SK-N-SH (cell line): Measurements from ENCODE around the gene TSEN15. TPM values are rescaled to one million over a fixed set of nuclear protein-coding genes. Genes with fewer than 3 reads are reported as not detected.

Experiments used
- CTCF ChIA-PET: fragments of 300-600, 350-600 bp; formaldehyde crosslinking; extraction: SDS; loops from one replicate; lab custom pipeline; 2021; lab: Yijun Ruan, JAX
- POLR2A ChIA-PET: fragments of 350-600 bp; sonication (Branson Sonifier 250); formaldehyde crosslinking; extraction: SDS; loops from one replicate; lab custom pipeline; 2020; ENCODE audit warnings: antibody characterized with exemption, inconsistent platforms; lab: Yijun Ruan, JAX
- DNase-seq: peaks from one replicate; pipeline ENCODE4 v3.0.0; 2012
- H2AFZ ChIP-seq: fragments of 200-600 bp; sonication (generic); 2 replicates; pipeline ENCODE4 v1.8.1; 2016; ENCODE audit warnings: antibody characterized with exemption, mild to moderate bottlenecking, low read depth
- H3F3A ChIP-seq: fragments of 200-600 bp; sonication (generic); replicated peaks from 2 replicates; pipeline ENCODE3; 2016; ENCODE audit warnings: antibody characterized with exemption, mild to moderate bottlenecking; ENCODE audit not compliant: insufficient read depth
- H3K27ac ChIP-seq, 2 experiments: fragments of 200-500 bp in 1 of 2; fragments of 200-600 bp in 1 of 2; sonication (Bioruptor generic) in 1 of 2; sonication (generic), shearing (Covaris generic) in 1 of 2; 2 replicates each; pipeline versions ENCODE4 v1.5.1 to v1.6.1; 2014 to 2016; ENCODE audit warnings: low read depth in 2 of 2, inconsistent platforms in 1 of 2, low read length in 1 of 2, mild to moderate bottlenecking in 1 of 2, mixed read lengths in 1 of 2
- H3K27me3 ChIP-seq: fragments of 200-600 bp; sonication (generic), shearing (Covaris generic); 2 replicates; pipeline ENCODE4 v1.6.1; 2016; ENCODE audit warnings: mixed run types; ENCODE audit not compliant: insufficient read depth
- H3K36me3 ChIP-seq, 2 experiments: fragments of 200-500 bp in 1 of 2; fragments of 200-600 bp in 1 of 2; sonication (Bioruptor generic) in 1 of 2; sonication (generic) in 1 of 2; replicated peaks in 1 of 2; 2 replicates each; pipeline versions ENCODE3 to v1.5.1; 2014 to 2016; ENCODE audit warnings: low read length in 1 of 2, mild to moderate bottlenecking in 1 of 2; ENCODE audit not compliant: insufficient read depth in 2 of 2, control insufficient read depth in 1 of 2
- H3K4me1 ChIP-seq, 2 experiments: fragments of 200-500 bp in 1 of 2; fragments of 200-600 bp in 1 of 2; sonication (Bioruptor generic) in 1 of 2; sonication (generic), shearing (Covaris generic) in 1 of 2; 2 replicates each; pipeline versions ENCODE4 v1.5.1 to v1.6.1; 2014 to 2016; ENCODE audit warnings: low read depth in 1 of 2, low read length in 1 of 2, mixed run types in 1 of 2; ENCODE audit not compliant: insufficient read depth in 2 of 2, control insufficient read depth in 1 of 2
- H3K4me2 ChIP-seq: fragments of 200-600 bp; sonication (generic), shearing (Covaris generic); 2 replicates; pipeline ENCODE4 v1.6.1; 2017; ENCODE audit warnings: mixed run types
- H3K4me3 ChIP-seq, 2 experiments: fragments of 200-500 bp in 1 of 2; fragments of 200-600 bp in 1 of 2; sonication (Bioruptor generic) in 1 of 2; sonication (generic), shearing (Covaris generic) in 1 of 2; 2 replicates each; pipeline versions ENCODE4 v1.5.1 to v1.8.1; 2014 to 2016; ENCODE audit warnings: low read depth in 2 of 2, inconsistent platforms in 1 of 2, low read length in 1 of 2, mild to moderate bottlenecking in 1 of 2, mixed read lengths in 1 of 2, moderate library complexity in 1 of 2
- H3K79me2 ChIP-seq: fragments of 200-600 bp; sonication (generic); 2 replicates; pipeline ENCODE4 v1.8.1; 2017; ENCODE audit warnings: mild to moderate bottlenecking; ENCODE audit not compliant: insufficient read depth
- H3K9ac ChIP-seq: fragments of 200-600 bp; sonication (generic); 2 replicates; pipeline ENCODE4 v1.6.1; 2017; ENCODE audit warnings: mixed run types
- H3K9me2 ChIP-seq: fragments of 200-600 bp; sonication (generic); 2 replicates; pipeline ENCODE4 v1.6.1; 2017; ENCODE audit warnings: mixed run types
- H3K9me3 ChIP-seq: fragments of 200-600 bp; sonication (generic); 2 replicates; pipeline ENCODE4 v1.6.1; 2017; ENCODE audit warnings: mixed run types, mild to moderate bottlenecking, moderate library complexity
- H4K20me1 ChIP-seq: fragments of 200-600 bp; sonication (generic); 2 replicates; pipeline ENCODE4 v1.6.1; 2017; ENCODE audit warnings: mild to moderate bottlenecking, mixed run types; ENCODE audit not compliant: insufficient read depth
- CHD2 ChIP-seq: fragments of 150-350 bp; IDR thresholded peaks from 2 replicates; pipeline ENCODE4 v1.6.1; 2018; ENCODE audit warnings: low read length; ENCODE audit not compliant: partially characterized antibody
- CTCF ChIP-seq: fragments of 200-600 bp; sonication (generic); IDR thresholded peaks from 2 replicates; pipeline ENCODE4 v1.6.1; 2017; ENCODE audit warnings: antibody characterized with exemption, mild to moderate bottlenecking, moderate library complexity
- EP300 ChIP-seq, 2 experiments: IDR thresholded peaks; 2 replicates each; pipeline versions ENCODE4 v1.4.0 to v1.6.1; 2012; ENCODE audit warnings: borderline replicate concordance in 1 of 2, low read depth in 1 of 2, low read length in 1 of 2
- GABPA ChIP-seq: IDR thresholded peaks from 2 replicates; pipeline ENCODE4 v1.4.0; 2012; ENCODE audit warnings: low read depth, mild to moderate bottlenecking
- GATA2 ChIP-seq: sonication (generic); formaldehyde crosslinking; IDR thresholded peaks from 2 replicates; pipeline ENCODE4 v1.5.0; 2020; ENCODE audit warnings: mild to moderate bottlenecking, missing genetic modification reagents
- JUND ChIP-seq: IDR thresholded peaks from 2 replicates; pipeline ENCODE4 v1.4.0; 2012
- MEF2A ChIP-seq: IDR thresholded peaks from 2 replicates; pipeline ENCODE4 v1.4.0; 2012; ENCODE audit warnings: low read depth, borderline replicate concordance
- MXI1 ChIP-seq: IDR thresholded peaks from 2 replicates; pipeline ENCODE4 v1.6.1; 2012; ENCODE audit warnings: mild to moderate bottlenecking, low read depth, low read length, improper control_type of control experiment
- NFIC ChIP-seq: IDR thresholded peaks from 2 replicates; pipeline ENCODE4 v1.4.0; 2012; ENCODE audit warnings: borderline replicate concordance
- POLR2AphosphoS5 ChIP-seq: IDR thresholded peaks from 2 replicates; pipeline ENCODE4 v1.6.1; 2012; ENCODE audit warnings: low read depth, low read length
- RAD21 ChIP-seq: IDR thresholded peaks from 2 replicates; pipeline ENCODE4 v1.6.1; 2012; ENCODE audit warnings: mild to moderate bottlenecking, low read length
- REST ChIP-seq: IDR thresholded peaks from 2 replicates; pipeline ENCODE4 v1.6.1; 2012; ENCODE audit warnings: mild to moderate bottlenecking, low read depth, low read length, moderate library complexity
- RXRA ChIP-seq: IDR thresholded peaks from 2 replicates; pipeline ENCODE4 v1.4.0; 2012; ENCODE audit warnings: low read depth, mild to moderate bottlenecking, borderline replicate concordance
- TCF12 ChIP-seq: IDR thresholded peaks from 2 replicates; pipeline ENCODE4 v1.4.0; 2012
- TEAD4 ChIP-seq: IDR thresholded peaks from 2 replicates; pipeline ENCODE4 v1.4.0; 2012; ENCODE audit warnings: mild to moderate bottlenecking, borderline replicate concordance; ENCODE audit not compliant: insufficient read depth
- YY1 ChIP-seq: IDR thresholded peaks from 2 replicates; pipeline ENCODE4 v1.4.0; 2012; ENCODE audit warnings: low read depth, mild to moderate bottlenecking
- ZBTB33 ChIP-seq: IDR thresholded peaks from 2 replicates; pipeline ENCODE4 v1.4.0; 2012; ENCODE audit warnings: low read depth, borderline replicate concordance
- WGBS: methylation state at CpG from one replicate; pipeline ENCODE4 v1.1.6; 2017; ENCODE audit warnings: low lambda C conversion rate; 5-methylcytosine and 5-hydroxymethylcytosine counted together
- polyA plus RNA-seq, 3 experiments: library from polyadenylated mRNA; depleted of rRNA; stranded (reverse); fragments of >200 nt; gene quantifications; 2 replicates each; pipeline ENCODE4 v1.2.3, GENCODE V29; 2012

Gene TSEN15
- polyA plus RNA-seq, 1 of the 3 experiments (the other 2 are of a cell fraction), result 29.0 TPM

- TF ChIP-seq ZBTB33, result no peak
These were observed 35.4 kb upstream of the TSEN15 start (continued) for GRCh38 chr1:184016169-184016568.

- Histone ChIP-seq H3F3A (no peaks in the 10 kb centered on the region), H2AFZ (no peak overlapping the region), H3K27me3 (no peaks in the 10 kb centered on the region), H4K20me1 (no peaks in the 10 kb centered on the region), H3K9me2 (no peaks in the 10 kb centered on the region), H3K4me1 (peaks cover 10 to 23% of the 10 kb centered on the region in 2 experiments; a peak in 3 of 4 replicates), H3K9me3 (no peaks in the 10 kb centered on the region), H3K4me2 (no peak overlapping the region), H3K36me3 (no peaks in the 10 kb centered on the region), H3K9ac (no peak overlapping the region), H3K79me2 (no peaks in the 10 kb centered on the region), H3K4me3 (no peak overlapping the region), H3K27ac (no peak overlapping the region)
- 86% methylated on average over 7 of the region's 7 CpGs for WGBS
- no peak for TF ChIP-seq TCF12
- no peak for TF ChIP-seq CTCF
- no peak for TF ChIP-seq MEF2A
- no peak for TF ChIP-seq JUND
- no peak for TF ChIP-seq POLR2AphosphoS5
- no peak for TF ChIP-seq CHD2
- TF ChIP-seq YY1, result no peak
- TF ChIP-seq RAD21, result no peak
- TF ChIP-seq GABPA, result no peak
- TF ChIP-seq MXI1, result no peak
- no peak for TF ChIP-seq TEAD4
- TF ChIP-seq GATA2, result no peak
- no peak for TF ChIP-seq EP300 (IDR thresholded peaks at IDR 0.05; ENCODE audit: borderline replicate concordance in 1 of 2, low read depth in 1 of 2, low read length in 1 of 2)
- no peak for TF ChIP-seq REST
- no peak for TF ChIP-seq NFIC
- no peak for TF ChIP-seq RXRA
- ChIA-PET CTCF (interaction anchor here (1.4 kb wide), 1 partner anchor 101 kb away, joined by 3 read pairs; no protein-coding TSS in a partner anchor), POLR2A (no interaction called here)
- DNase-seq, result no peak
These were observed 34.2 kb upstream of the TSEN15 start for GRCh38 chr1:184017306-184017705.
